ENCODE results near the gene KIAA0753. TPM values are rescaled to one million over a fixed set of nuclear protein-coding genes. Genes with fewer than 3 reads are reported as not detected.

Gene KIAA0753
- total and polyA plus RNA-seq, 2 experiments from 2014 or later: 6.9 to 20.5 TPM

GRCh38 chr17:6558276-6558675 is 82.2 kb downstream of the KIAA0753 start:
- Histone ChIP-seq H3K36me3 (ENCODE audit: low read depth) (no peaks in the 10 kb centered on the region), H3K4me3 (no peak overlapping the region), H3K27ac (no peak overlapping the region), H3K9me2 (ENCODE audit: insufficient read depth) (no peaks in the 10 kb centered on the region), H3K4me2 (ENCODE audit: unreplicated experiment) (no peak overlapping the region), H3F3A (ENCODE audit: insufficient read depth) (no peaks in the 10 kb centered on the region; the same call in 1 of the 2 replicates), H4K20me1 (ENCODE audit: insufficient read depth) (no peaks in the 10 kb centered on the region), H2AFZ (no peak overlapping the region), H3K9me3 (ENCODE audit: low read depth) (no peaks in the 10 kb centered on the region), H3K4me1 (ENCODE audit: insufficient read depth) (0 out of 2 replicates have a peak, but pooled peaks cover 3% of the 10 kb centered on the region), H3K27me3 (replicated peaks; ENCODE audit: insufficient read depth) (no peaks in the 10 kb centered on the region), H3K79me2 (ENCODE audit: insufficient read depth) (no peaks in the 10 kb centered on the region), H3K9ac (no peak overlapping the region)
- in situ Hi-C loops (cut with MboI): no loop called here
- WGBS, 2 experiments (ENCODE audit: low coverage in 1 of 2, low lambda C conversion rate in 2 of 2, missing lambda C conversion rate in 2 of 2): 87 to 91% methylated on average over 6 of the region's 6 CpGs
- no peak for DNase-seq
- TF ChIP-seq EZH2 (IDR thresholded peaks at IDR 0.05; ENCODE audit: insufficient read depth, poor library complexity, severe bottlenecking): no peak
- no peak for TF ChIP-seq EZH2phosphoT487 (IDR thresholded peaks at IDR 0.05; ENCODE audit: insufficient read depth, low read depth)

DNA sequence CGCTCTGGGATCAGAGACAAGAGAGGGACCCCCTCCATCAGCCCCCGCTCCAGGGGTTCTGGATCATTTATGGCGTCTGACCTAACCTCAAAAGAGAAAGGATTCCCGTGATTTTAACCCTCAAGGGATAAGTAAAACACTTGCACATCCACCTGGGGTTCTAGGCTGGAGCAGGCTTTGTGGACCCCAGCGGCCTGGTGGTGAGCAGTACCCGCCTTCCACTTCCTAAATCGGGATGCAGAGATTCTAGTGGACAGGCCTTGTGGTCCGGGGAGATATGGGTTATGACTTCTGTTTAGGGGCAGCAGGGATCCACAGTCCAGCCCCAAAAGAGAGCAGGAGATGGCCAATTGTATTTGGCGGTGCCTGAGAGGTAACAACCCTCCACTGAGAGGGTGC is 83.5 kb downstream of the KIAA0753 start:
- Histone ChIP-seq H3K36me3 (ENCODE audit: low read depth) (no peaks in the 10 kb centered on the region), H4K20me1 (ENCODE audit: insufficient read depth) (no peaks in the 10 kb centered on the region), H3F3A (ENCODE audit: insufficient read depth) (no peaks in the 10 kb centered on the region; the same call in 1 of the 2 replicates), H3K4me1 (ENCODE audit: insufficient read depth) (0 out of 2 replicates have a peak, but pooled peaks cover 3% of the 10 kb centered on the region), H3K9me3 (ENCODE audit: low read depth) (no peaks in the 10 kb centered on the region), H3K9me2 (ENCODE audit: insufficient read depth) (no peaks in the 10 kb centered on the region), H2AFZ (peak overlapping the region; percentile 53), H3K9ac (no peak overlapping the region), H3K79me2 (ENCODE audit: insufficient read depth) (no peaks in the 10 kb centered on the region), H3K27ac (no peak overlapping the region), H3K4me2 (ENCODE audit: unreplicated experiment) (no peak overlapping the region), H3K4me3 (no peak overlapping the region), H3K27me3 (replicated peaks; ENCODE audit: insufficient read depth) (no peaks in the 10 kb centered on the region)
- 77 to 81% methylated on average over 9 of the region's 9 CpGs for WGBS, 2 experiments (ENCODE audit: low coverage in 1 of 2, low lambda C conversion rate in 2 of 2, missing lambda C conversion rate in 2 of 2)
- DNase-seq: no peak
- TF ChIP-seq EZH2 (IDR thresholded peaks at IDR 0.05; ENCODE audit: insufficient read depth, poor library complexity, severe bottlenecking): no peak
- TF ChIP-seq EZH2phosphoT487 (IDR thresholded peaks at IDR 0.05; ENCODE audit: insufficient read depth, low read depth): no peak
- in situ Hi-C loops (cut with MboI): no loop called here

DNA sequence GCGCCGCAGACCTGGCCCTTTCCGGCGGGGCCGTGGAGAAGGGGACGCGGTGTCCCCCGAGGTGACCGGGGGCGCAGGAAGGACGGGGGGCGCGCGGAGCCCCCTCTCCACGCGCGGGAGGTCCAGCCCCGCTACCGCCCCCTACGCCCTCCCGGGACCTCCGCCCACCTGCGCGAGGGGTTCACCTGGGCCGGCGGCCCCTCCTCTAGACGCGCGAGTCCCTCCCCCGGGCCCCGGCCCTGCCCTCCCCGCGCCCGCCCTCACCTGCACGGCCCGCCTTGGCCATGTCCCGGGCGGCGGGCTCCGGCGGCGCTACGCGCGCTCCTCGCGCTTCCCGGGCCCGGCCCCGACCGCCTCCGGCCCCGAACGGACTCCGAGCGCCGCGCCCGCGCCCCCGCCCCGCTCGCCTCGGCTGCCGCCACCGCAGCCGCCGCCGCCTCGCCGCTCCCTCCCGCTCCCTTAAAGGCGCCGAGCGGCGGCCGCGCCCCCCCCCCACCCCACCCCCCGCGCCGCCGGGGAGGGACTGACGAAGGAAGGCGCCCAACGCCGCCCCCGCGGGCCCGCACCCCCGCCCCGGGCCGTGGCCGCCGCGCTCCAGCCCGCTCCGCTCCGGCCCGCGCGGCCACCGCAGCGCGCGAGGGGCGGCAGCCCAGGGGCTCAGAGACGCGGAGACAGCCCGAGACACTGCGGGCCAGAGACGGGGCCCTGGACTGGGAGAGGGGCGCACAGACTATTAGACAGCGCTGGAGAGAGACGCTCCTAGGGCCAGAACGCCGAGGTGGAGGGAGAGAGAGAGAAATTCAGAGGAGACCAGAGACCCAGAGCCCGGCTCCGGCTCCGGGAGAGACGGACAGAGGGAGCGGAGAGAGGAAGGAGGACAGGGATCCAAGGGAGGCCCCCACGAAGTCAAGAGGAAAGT is 84.1 kb downstream of the KIAA0753 start, which contains the start of gene PITPNM3:
TSS of gene PITPNM3 (minus strand) at position 435 of the 919 bp plus-strand sequence. CDS start at position 286, 149 bp downstream.
- 4 to 7% methylated on average over 23 to 51 of the region's 122 CpGs for WGBS, 2 experiments (ENCODE audit: low coverage in 1 of 2, low lambda C conversion rate in 2 of 2, missing lambda C conversion rate in 2 of 2)
- no peaks in the 10 kb centered on the region for H4K20me1 ChIP-seq (ENCODE audit: insufficient read depth)
- no peaks in the 10 kb centered on the region for H3K36me3 ChIP-seq (ENCODE audit: low read depth)
- H3F3A ChIP-seq (ENCODE audit: insufficient read depth): no peaks in the 10 kb centered on the region; the same call in 1 of the 2 replicates
- 0 out of 2 replicates have a peak, but pooled peaks cover 3% of the 10 kb centered on the region for H3K4me1 ChIP-seq (ENCODE audit: insufficient read depth)
- H3K9me2 ChIP-seq (ENCODE audit: insufficient read depth): no peaks in the 10 kb centered on the region
- peak within 1 kb of the TSS; percentile 72 for H3K4me3 ChIP-seq
- H3K79me2 ChIP-seq (ENCODE audit: insufficient read depth): no peaks in the 10 kb centered on the region
- peak within 1 kb of the TSS; percentile 55 for H2AFZ ChIP-seq
- in situ Hi-C loops (cut with MboI): no loop called here
- no peak within 1 kb of the TSS for H3K27ac ChIP-seq
- peak within 1 kb of the TSS; percentile 62 for H3K9ac ChIP-seq
- H3K27me3 ChIP-seq (replicated peaks; ENCODE audit: insufficient read depth): no peaks in the 10 kb centered on the region
- peak within 1 kb of the TSS; percentile 90 for H3K4me2 ChIP-seq (ENCODE audit: unreplicated experiment)
- H3K9me3 ChIP-seq (ENCODE audit: low read depth): no peaks in the 10 kb centered on the region
- TF ChIP-seq EZH2 (IDR thresholded peaks at IDR 0.05; ENCODE audit: insufficient read depth, poor library complexity, severe bottlenecking): no peak
- TF ChIP-seq EZH2phosphoT487 (IDR thresholded peaks at IDR 0.05; ENCODE audit: insufficient read depth, low read depth): no peak
- DNase-seq: peak; percentile 58

GRCh38 chr17:6555331-6556120 is 85.0 kb downstream of the KIAA0753 start:
- H3K79me2 ChIP-seq (ENCODE audit: insufficient read depth): no peaks in the 10 kb centered on the region
- peak overlapping the region; percentile 55 for H2AFZ ChIP-seq
- WGBS, 2 experiments (ENCODE audit: low coverage in 1 of 2, low lambda C conversion rate in 2 of 2, missing lambda C conversion rate in 2 of 2): 2 to 3% methylated on average over 36 to 39 of the region's 56 CpGs
- no peaks in the 10 kb centered on the region for H3K36me3 ChIP-seq (ENCODE audit: low read depth)
- peak overlapping the region; percentile 90 for H3K4me2 ChIP-seq (ENCODE audit: unreplicated experiment)
- H3K27ac ChIP-seq: no peak overlapping the region
- no peaks in the 10 kb centered on the region for H3K9me3 ChIP-seq (ENCODE audit: low read depth)
- TF ChIP-seq EZH2 (IDR thresholded peaks at IDR 0.05; ENCODE audit: insufficient read depth, poor library complexity, severe bottlenecking) (no peak), EZH2phosphoT487 (IDR thresholded peaks at IDR 0.05; ENCODE audit: insufficient read depth, low read depth) (no peak)
- no peaks in the 10 kb centered on the region for H3K9me2 ChIP-seq (ENCODE audit: insufficient read depth)
- peak overlapping the region; percentile 72 for H3K4me3 ChIP-seq
- no peaks in the 10 kb centered on the region for H3K27me3 ChIP-seq (replicated peaks; ENCODE audit: insufficient read depth)
- in situ Hi-C loops (cut with MboI): no loop called here
- no peaks in the 10 kb centered on the region; the same call in 1 of the 2 replicates for H3F3A ChIP-seq (ENCODE audit: insufficient read depth)
- H3K9ac ChIP-seq: peak overlapping the region; percentile 62
- H3K4me1 ChIP-seq (ENCODE audit: insufficient read depth): 0 out of 2 replicates have a peak, but pooled peaks cover 3% of the 10 kb centered on the region
- DNase-seq: peak; percentile 84
- no peaks in the 10 kb centered on the region for H4K20me1 ChIP-seq (ENCODE audit: insufficient read depth)
